GM21723 (cell line): ENCODE data around the gene PCDHA1.
"Not testable (repeated sequence)": the region's sequence is repeated elsewhere in the genome, so short reads cannot be mapped to it uniquely, and the experiment has no call there.

Experiments used
- ATAC-seq: cut with Tn5 transposase; IDR thresholded peaks from one replicate; pipeline ENCODE4 v1.9.1; 2021; ENCODE audit warnings: mild to moderate bottlenecking, moderate library complexity; ENCODE audit not compliant: unreplicated experiment

Gene PCDHA1

GRCh38 chr5:140849831-140850634 lies 64.1 kb downstream of the PCDHA1 start:
- ATAC-seq, result not testable (repeated sequence)

DNA sequence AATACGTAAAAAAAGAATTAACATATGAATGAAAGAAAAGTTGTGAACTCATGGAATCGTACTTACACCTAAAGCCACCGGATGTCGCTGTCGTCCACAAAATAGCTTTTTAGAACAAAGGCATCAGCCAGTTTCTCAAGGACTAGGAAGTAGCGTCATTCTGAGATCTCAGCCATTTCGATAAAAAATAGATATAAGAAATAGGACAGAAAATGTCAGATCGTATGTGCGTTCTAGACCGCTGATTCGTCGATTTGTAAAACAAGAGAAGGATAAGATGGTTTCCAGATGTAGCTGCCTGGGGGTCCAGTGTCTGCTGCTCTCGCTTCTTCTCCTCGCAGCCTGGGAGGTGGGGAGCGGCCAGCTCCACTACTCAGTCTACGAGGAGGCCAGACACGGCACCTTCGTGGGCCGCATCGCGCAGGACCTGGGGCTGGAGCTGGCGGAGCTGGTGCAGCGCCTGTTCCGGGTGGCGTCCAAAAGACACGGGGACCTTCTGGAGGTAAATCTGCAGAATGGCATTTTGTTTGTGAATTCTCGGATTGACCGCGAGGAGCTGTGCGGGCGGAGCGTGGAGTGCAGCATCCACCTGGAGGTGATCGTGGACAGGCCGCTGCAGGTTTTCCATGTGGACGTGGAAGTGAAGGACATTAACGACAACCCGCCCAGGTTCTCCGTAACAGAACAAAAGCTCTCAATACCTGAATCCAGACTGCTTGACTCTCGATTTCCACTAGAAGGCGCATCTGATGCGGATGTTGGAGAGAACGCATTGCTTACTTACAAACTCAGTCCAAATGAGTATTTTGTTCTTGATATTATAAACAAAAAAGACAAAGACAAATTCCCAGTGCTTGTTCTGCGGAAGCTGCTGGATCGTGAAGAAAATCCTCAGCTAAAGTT lies 70.1 kb downstream of the PCDHA1 start, which contains the start of gene PCDHA10:
Gene PCDHA10, plus strand, starts transcription at position 126 of the 903 bp plus-strand sequence. Its CDS starts 152 bp downstream, at position 278.
- no peak for ATAC-seq

- no peak for ATAC-seq
Observed at GRCh38 chr5:140857177-140857986, 71.4 kb downstream of the PCDHA1 start.

DNA sequence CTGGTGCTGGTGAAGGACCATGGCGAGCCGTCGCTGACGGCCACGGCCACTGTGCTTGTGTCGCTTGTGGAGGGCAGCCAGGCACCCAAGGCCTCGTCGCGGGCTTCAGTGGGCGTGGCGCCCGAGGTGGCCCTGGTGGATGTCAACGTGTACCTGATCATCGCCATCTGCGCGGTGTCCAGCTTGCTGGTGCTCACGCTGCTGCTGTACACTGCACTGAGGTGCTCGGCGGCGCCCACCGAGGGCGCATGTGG lies 72.0 kb downstream of the PCDHA1 start:
- ATAC-seq, result no peak

- ATAC-seq, result no peak
Observed at GRCh38 chr5:140862441-140863295, 76.7 kb downstream of the PCDHA1 start.

DNA sequence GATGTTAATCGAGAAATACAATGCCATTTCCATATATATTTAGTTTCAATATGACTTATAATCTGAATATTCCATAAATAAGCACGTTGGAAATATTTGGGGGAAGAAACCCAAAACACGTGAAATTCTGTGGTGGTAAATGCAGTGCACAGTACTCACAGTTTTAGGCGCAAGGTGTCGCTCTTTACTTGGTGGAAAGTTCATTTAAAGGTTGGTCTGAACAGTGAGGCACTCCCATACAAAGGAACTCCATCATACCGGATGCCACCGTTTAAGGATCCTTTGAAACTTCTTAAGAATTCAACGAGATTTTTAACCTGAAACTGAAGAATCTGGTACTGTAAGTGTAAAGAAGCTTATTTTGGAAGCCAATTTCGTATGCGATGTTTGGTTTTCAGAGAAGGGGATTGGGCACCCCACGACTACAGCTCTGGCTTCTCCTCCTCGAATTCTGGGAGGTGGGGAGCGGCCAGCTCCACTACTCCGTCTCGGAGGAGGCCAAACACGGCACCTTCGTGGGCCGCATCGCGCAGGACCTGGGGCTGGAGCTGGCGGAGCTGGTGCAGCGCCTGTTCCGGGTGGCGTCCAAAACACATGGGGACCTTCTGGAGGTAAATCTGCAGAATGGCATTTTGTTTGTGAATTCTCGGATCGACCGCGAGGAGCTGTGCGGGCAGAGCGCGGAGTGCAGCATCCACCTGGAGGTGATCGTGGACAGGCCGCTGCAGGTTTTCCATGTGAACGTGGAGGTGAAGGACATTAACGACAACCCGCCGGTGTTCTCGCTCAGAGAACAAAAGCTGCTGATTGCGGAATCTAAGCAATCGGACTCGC lies 83.0 kb downstream of the PCDHA1 start, which contains the start of gene PCDHA11:
Gene PCDHA11, plus strand, starts transcription at position 237 of the 834 bp plus-strand sequence. Its CDS starts 147 bp downstream, at position 384.
- ATAC-seq, result no peak

DNA sequence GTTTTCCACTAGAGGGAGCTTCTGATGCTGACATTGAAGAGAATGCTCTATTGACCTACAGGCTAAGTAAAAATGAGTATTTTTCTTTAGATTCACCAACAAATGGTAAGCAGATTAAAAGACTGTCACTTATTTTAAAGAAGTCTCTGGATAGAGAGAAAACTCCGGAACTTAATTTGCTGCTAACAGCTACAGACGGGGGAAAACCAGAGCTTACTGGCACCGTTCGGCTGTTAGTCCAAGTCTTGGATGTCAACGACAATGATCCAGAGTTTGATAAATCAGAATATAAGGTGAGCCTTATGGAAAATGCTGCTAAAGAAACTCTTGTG lies 83.6 kb downstream of the PCDHA1 start:
- ATAC-seq, result no peak

DNA sequence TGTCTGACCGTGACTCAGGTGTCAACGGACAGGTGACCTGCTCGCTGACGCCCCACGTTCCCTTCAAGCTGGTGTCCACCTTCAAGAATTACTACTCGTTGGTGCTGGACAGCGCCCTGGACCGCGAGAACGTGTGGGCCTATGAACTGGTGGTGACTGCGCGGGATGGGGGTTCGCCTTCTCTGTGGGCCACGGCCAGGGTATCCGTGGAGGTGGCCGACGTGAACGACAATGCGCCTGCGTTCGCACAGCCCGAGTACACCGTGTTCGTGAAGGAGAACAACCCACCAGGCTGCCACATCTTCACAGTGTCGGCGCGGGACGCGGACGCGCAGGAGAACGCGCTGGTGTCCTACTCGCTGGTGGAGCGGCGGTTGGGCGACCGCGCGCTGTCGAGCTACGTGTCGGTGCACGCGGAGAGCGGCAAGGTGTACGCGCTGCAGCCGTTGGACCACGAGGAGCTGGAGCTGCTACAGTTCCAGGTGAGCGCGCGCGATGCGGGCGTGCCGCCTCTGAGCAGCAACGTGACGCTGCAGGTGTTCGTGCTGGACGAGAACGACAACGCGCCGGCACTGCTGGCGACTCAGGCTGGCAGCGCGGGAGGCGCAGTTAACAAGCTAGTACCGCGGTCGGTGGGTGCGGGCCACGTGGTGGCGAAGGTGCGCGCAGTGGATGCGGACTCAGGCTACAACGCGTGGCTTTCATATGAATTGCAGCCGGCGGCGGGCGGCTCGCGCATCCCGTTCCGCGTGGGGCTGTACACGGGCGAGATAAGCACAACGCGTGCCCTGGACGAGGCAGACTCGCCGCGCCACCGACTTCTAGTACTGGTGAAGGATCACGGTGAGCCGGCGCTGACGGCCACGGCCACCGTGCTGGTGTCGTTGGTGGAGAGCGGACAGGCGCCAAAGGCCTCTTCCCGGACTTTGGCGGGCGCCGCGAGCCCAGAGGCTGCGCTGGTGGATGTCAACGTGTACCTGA lies 84.6 kb downstream of the PCDHA1 start:
- ATAC-seq, result no peak

DNA sequence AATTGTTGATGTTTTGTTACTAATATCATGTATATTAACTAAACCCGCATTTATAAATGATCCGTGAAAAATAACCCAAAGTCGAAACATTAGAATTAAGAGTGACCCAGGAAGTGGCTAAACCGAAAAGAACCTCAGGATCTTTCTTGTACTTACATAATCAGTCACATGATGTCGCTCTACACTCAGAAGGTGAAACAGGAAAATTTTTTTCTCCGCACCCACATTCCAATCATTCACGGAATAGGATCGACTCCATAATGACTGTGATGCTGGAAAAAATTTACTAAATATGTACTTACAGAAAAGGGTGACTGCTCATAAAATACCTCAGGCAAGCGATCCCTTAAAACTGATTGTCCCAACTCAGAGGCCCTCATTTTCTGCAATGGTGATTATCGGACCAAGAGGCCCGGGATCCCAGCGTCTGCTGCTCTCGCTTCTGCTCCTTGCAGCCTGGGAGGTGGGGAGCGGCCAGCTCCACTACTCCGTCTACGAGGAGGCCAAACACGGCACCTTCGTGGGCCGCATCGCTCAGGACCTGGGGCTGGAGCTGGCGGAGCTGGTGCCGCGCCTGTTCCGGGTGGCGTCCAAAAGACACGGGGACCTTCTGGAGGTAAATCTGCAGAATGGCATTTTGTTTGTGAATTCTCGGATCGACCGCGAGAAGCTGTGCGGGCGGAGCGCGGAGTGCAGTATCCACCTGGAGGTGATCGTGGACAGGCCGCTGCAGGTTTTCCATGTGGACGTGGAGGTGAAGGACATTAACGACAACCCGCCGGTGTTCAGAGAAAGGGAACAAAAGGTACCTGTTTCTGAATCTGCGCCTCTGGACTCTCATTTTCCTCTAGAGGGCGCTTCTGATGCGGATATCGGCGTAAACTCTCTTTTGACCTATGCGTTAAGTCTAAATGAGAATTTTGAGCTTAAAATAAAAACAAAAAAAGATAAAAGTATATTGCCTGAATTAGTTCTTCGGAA lies 89.4 kb downstream of the PCDHA1 start, which contains the start of gene PCDHA12:
Gene PCDHA12, plus strand, starts transcription at position 224 of the 981 bp plus-strand sequence. Its CDS starts 165 bp downstream, at position 389.
- no peak for ATAC-seq

- not testable (repeated sequence) for ATAC-seq
Observed at GRCh38 chr5:140876541-140877261, 90.8 kb downstream of the PCDHA1 start.

GRCh38 chr5:140877262-140877581 lies 91.3 kb downstream of the PCDHA1 start:
- ATAC-seq, result no peak

DNA sequence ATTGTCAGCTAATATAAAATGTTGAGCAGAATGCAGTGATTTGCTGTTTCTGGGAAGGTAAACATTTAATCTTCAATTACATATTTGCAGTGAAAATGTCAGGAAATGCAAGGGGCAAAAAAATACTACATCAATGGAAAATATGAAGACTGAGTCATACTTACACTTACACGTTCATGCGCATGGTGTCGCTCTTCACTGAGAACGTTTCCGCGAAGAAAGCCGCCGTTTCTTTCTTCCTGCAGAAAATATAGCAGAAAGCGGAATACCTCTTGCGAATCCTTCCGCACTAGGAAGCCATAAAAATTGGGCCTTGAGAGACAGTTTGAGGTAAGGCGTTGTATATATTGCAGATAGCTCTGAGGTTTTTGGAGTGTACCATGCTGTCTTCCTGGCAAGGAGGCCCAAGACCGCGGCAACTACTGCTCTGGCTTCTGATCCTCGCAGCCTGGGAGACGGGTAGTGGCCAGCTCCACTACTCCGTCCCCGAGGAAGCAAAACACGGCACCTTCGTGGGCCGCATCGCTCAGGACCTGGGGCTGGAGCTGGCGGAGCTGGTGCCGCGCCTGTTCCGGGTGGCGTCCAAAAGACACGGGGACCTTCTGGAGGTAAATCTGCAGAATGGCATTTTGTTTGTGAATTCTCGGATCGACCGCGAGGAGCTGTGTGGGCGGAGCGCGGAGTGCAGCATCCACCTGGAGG lies 96.1 kb downstream of the PCDHA1 start, which contains the start of gene PCDHA13:
Gene PCDHA13, plus strand, starts transcription at position 236 of the 702 bp plus-strand sequence. Its CDS starts 145 bp downstream, at position 381.
- ATAC-seq, result no peak

DNA sequence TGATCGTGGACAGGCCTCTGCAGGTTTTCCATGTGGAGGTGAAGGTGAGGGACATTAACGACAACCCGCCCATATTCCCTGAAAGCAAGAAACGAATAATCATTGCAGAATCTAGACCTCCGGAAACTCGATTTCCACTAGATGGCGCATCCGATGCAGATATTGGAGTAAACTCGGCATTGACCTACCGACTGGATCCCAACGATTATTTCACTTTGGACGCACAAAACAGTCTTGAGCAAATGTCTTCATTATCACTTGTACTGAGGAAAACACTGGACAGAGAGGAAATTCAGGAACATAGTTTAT lies 96.6 kb downstream of the PCDHA1 start:
- no peak for ATAC-seq

GRCh38 chr5:140883373-140883772 lies 97.4 kb downstream of the PCDHA1 start:
- ATAC-seq, result no peak

- no peak for ATAC-seq
Observed at GRCh38 chr5:140883927-140884697, 98.2 kb downstream of the PCDHA1 start.
